ENCODE results near the gene SPPL2A. TPM values are rescaled to one million over a fixed set of nuclear protein-coding genes. Genes with fewer than 3 reads are reported as not detected.

Gene SPPL2A
- total and polyA plus RNA-seq, 2 donors (not counting 3 experiments of a cell fraction or from before 2014, with no cell fraction given) = 38.8 to 88.7 TPM

GRCh38 chr15:50750227-50750705, 15.2 kb downstream of the SPPL2A start:
- H2AFZ ChIP-seq (ENCODE audit: low read depth, low read length) = no peak overlapping the region
- H3K4me1 ChIP-seq (ENCODE audit: control insufficient read depth, extremely low read depth, insufficient read depth, low read length) = no peaks in the 10 kb centered on the region
- H3K9me1 ChIP-seq (replicated peaks; ENCODE audit: control insufficient read depth, extremely low read depth, insufficient read depth, low read length) = no peaks in the 10 kb centered on the region
- no peak overlapping the region for H3K4me3 ChIP-seq (replicated peaks in 1 of 3; ENCODE audit: insufficient read depth in 1 of 3, low read depth in 1 of 3, low read length in 3 of 3)
- DNase-seq (ENCODE audit: low read depth, low spot score) (no peak), FAIRE-seq (no peak)
- H3K27me3 ChIP-seq (ENCODE audit: control insufficient read depth in 2 of 2, insufficient read depth in 2 of 2, low read length in 2 of 2) = no peaks in the 10 kb centered on the region
- POLR2A ChIA-PET = interaction anchor here (0.6 kb wide), 1 partner anchor 77 kb away, joined by 7 read pairs; no protein-coding TSS in a partner anchor
- no peak overlapping the region for H3K4me2 ChIP-seq (ENCODE audit: insufficient read depth, low read length)
- no peak overlapping the region for H3K9ac ChIP-seq (replicated peaks; ENCODE audit: extremely low read depth, insufficient read depth, low read length)
- H3K79me2 ChIP-seq (ENCODE audit: control insufficient read depth, insufficient read depth, low read length) = peaks cover 20% of the 10 kb centered on the region
- BruUV-seq (replicated peaks) = no TSS peak
- CTCF ChIA-PET = interaction anchor here (1.1 kb wide), 2 partner anchors 10 to 126 kb away, joined by 3 to 4 read pairs; no protein-coding TSS in a partner anchor
- intact Hi-C loops (cut with micrococcal nuclease) = no loop called here
- TF ChIP-seq POLR2AphosphoS5 (IDR thresholded peaks at IDR 0.05; ENCODE audit: insufficient read depth, low read depth, low read length) = no peak
- TF ChIP-seq POLR2A (IDR thresholded peaks at IDR 0.05; ENCODE audit: low read depth, low read length) = no peak
- TF ChIP-seq JUN (IDR thresholded peaks at IDR 0.05; ENCODE audit: borderline replicate concordance, insufficient read depth, insufficient read length, low read depth) = no peak
- H4K20me1 ChIP-seq (replicated peaks; ENCODE audit: control insufficient read depth, extremely low read depth, insufficient read depth, low read length) = no peaks in the 10 kb centered on the region
- H3K36me3 ChIP-seq (ENCODE audit: control insufficient read depth in 2 of 2, extremely low read depth in 1 of 2, insufficient read depth in 2 of 2, low read length in 2 of 2) = peaks cover 0 to 3% of the 10 kb centered on the region in 2 experiments
- dilution Hi-C loops (cut with MboI; ENCODE audit: extremely low pct_ligation_motif_present, low sequenced_read_pairs) = no loop called here
- no peak overlapping the region for H3K27ac ChIP-seq (ENCODE audit: insufficient read depth, low read depth, low read length)
- no peaks in the 10 kb centered on the region for H3K9me3 ChIP-seq (replicated peaks; ENCODE audit: control insufficient read depth, insufficient read depth, low read length)

- BruUV-seq (replicated peaks) = no TSS peak
- H3K27ac ChIP-seq (ENCODE audit: insufficient read depth, low read depth, low read length) = no peak overlapping the region
- H2AFZ ChIP-seq (ENCODE audit: low read depth, low read length) = no peak overlapping the region
- H3K4me1 ChIP-seq (ENCODE audit: control insufficient read depth, extremely low read depth, insufficient read depth, low read length) = no peaks in the 10 kb centered on the region
- FAIRE-seq = peak; percentile 12
- TF ChIP-seq FOS (IDR thresholded peaks at IDR 0.05; ENCODE audit: borderline replicate concordance, insufficient read depth, low read length) (no peak), EZH2 (IDR thresholded peaks at IDR 0.05; ENCODE audit: borderline replicate concordance, low read depth, low read length, severe bottlenecking) (no peak), GATA2 (IDR thresholded peaks at IDR 0.05; ENCODE audit: insufficient read depth, insufficient read length, low read depth, low read length) (no peak), MYC (IDR thresholded peaks at IDR 0.05; ENCODE audit: low read depth, low read length) (no peak), JUN (IDR thresholded peaks at IDR 0.05; ENCODE audit: borderline replicate concordance, insufficient read depth, insufficient read length, low read depth) (no peak), MAX (IDR thresholded peaks at IDR 0.05; ENCODE audit: insufficient read depth, insufficient read length) (no peak)
- no peaks in the 10 kb centered on the region for H3K9me3 ChIP-seq (replicated peaks; ENCODE audit: control insufficient read depth, insufficient read depth, low read length)
- no peaks in the 10 kb centered on the region for H3K27me3 ChIP-seq (ENCODE audit: control insufficient read depth in 2 of 2, insufficient read depth in 2 of 2, low read length in 2 of 2)
- no peak overlapping the region for H3K9ac ChIP-seq (replicated peaks; ENCODE audit: extremely low read depth, insufficient read depth, low read length)
- H4K20me1 ChIP-seq (replicated peaks; ENCODE audit: control insufficient read depth, extremely low read depth, insufficient read depth, low read length) = no peaks in the 10 kb centered on the region
- intact Hi-C loops (cut with micrococcal nuclease) = no loop called here
- ChIA-PET CTCF (no interaction called here), POLR2A (no interaction called here)
- H3K4me3 ChIP-seq (replicated peaks in 1 of 3; ENCODE audit: insufficient read depth in 1 of 3, low read depth in 1 of 3, low read length in 3 of 3) = no peak overlapping the region
- H3K4me2 ChIP-seq (ENCODE audit: insufficient read depth, low read length) = no peak overlapping the region
- peaks cover 0 to 3% of the 10 kb centered on the region in 2 experiments for H3K36me3 ChIP-seq (ENCODE audit: control insufficient read depth in 2 of 2, extremely low read depth in 1 of 2, insufficient read depth in 2 of 2, low read length in 2 of 2)
- H3K9me1 ChIP-seq (replicated peaks; ENCODE audit: control insufficient read depth, extremely low read depth, insufficient read depth, low read length) = no peaks in the 10 kb centered on the region
- peaks cover 14% of the 10 kb centered on the region for H3K79me2 ChIP-seq (ENCODE audit: control insufficient read depth, insufficient read depth, low read length)
- dilution Hi-C loops (cut with MboI; ENCODE audit: extremely low pct_ligation_motif_present, low sequenced_read_pairs) = no loop called here
- DNase-seq (ENCODE audit: low read depth, low spot score) = no peak
Measured at GRCh38 chr15:50747523-50747922, 18.0 kb downstream of the SPPL2A start.

Data from endothelial cell of umbilical vein (primary cell).